HepG2 (cell line): ENCODE measurements around the gene ZNF134. TPM values are rescaled to one million over a fixed set of nuclear protein-coding genes. Genes with fewer than 3 reads are reported as not detected.

Source experiments
- DZIP1 ChIP-seq: sonication (generic); formaldehyde crosslinking; IDR thresholded peaks from 2 replicates; pipeline ENCODE4 v1.5.0; 2020; ENCODE audit warnings: mild to moderate bottlenecking, missing genetic modification reagents
- ETV5 ChIP-seq: IDR thresholded peaks from 2 replicates; pipeline ENCODE4 v1.6.1; 2018; ENCODE audit warnings: missing biosample characterization, missing genetic modification reagents, inconsistent platforms, borderline replicate concordance
- HDAC2 ChIP-seq: sonication (generic); formaldehyde crosslinking; IDR thresholded peaks from 2 replicates; pipeline ENCODE4 v1.4.0; 2020; ENCODE audit warnings: missing genetic modification reagents
- HINFP ChIP-seq: sonication (generic); formaldehyde crosslinking; IDR thresholded peaks from 2 replicates; pipeline ENCODE4 v1.4.0; 2020; ENCODE audit warnings: low read depth, mild to moderate bottlenecking, missing genetic modification reagents
- IRF9 ChIP-seq: sonication (generic); formaldehyde crosslinking; IDR thresholded peaks from 2 replicates; pipeline ENCODE4 v1.8.0; 2022; ENCODE audit warnings: missing genetic modification reagents, mild to moderate bottlenecking, borderline replicate concordance
- MBD4 ChIP-seq: IDR thresholded peaks from 2 replicates; pipeline ENCODE4 v1.6.1; 2012; ENCODE audit warnings: low read length, inconsistent platforms, borderline replicate concordance
- PHF5A ChIP-seq: IDR thresholded peaks from one replicate; pipeline ENCODE4 v1.6.1; 2018; ENCODE audit warnings: low read depth, missing genetic modification reagents; ENCODE audit not compliant: unreplicated experiment
- RARG ChIP-seq: sonication (generic); formaldehyde crosslinking; IDR thresholded peaks from 2 replicates; pipeline ENCODE4 v1.4.0; 2020; ENCODE audit warnings: low read depth, mild to moderate bottlenecking, missing genetic modification reagents
- RBFOX2 ChIP-seq: fragments of 200-400 bp; formaldehyde crosslinking; IDR thresholded peaks from 2 replicates; pipeline ENCODE4 v1.6.1; 2017; ENCODE audit warnings: low read depth, mild to moderate bottlenecking, low read length
- TAF1 ChIP-seq: sonication (generic); formaldehyde crosslinking; IDR thresholded peaks from 2 replicates; pipeline ENCODE4 v1.4.0; 2020; ENCODE audit warnings: missing genetic modification reagents
- TBL1XR1 ChIP-seq: fragments of 150-350 bp; IDR thresholded peaks from 2 replicates; pipeline ENCODE4 v1.6.1; 2014; ENCODE audit warnings: borderline replicate concordance, low read length; ENCODE audit not compliant: partially characterized antibody
- TEF ChIP-seq: sonication (generic); formaldehyde crosslinking; IDR thresholded peaks from 2 replicates; pipeline ENCODE4 v1.5.0; 2020; ENCODE audit warnings: missing genetic modification reagents
- THAP11 ChIP-seq: IDR thresholded peaks from 2 replicates; pipeline ENCODE4 v1.6.1; 2016; ENCODE audit warnings: missing biosample characterization, missing genetic modification reagents
- ZBTB25 ChIP-seq: IDR thresholded peaks from 2 replicates; pipeline ENCODE4 v1.6.1; 2018; ENCODE audit warnings: missing genetic modification reagents
- ZBTB37 ChIP-seq: sonication (generic); formaldehyde crosslinking; IDR thresholded peaks from 2 replicates; pipeline ENCODE4 v1.4.0; 2020; ENCODE audit warnings: mild to moderate bottlenecking, missing genetic modification reagents
- ZFP41 ChIP-seq: sonication (generic); formaldehyde crosslinking; IDR thresholded peaks from 2 replicates; pipeline ENCODE4 v1.4.0; 2020; ENCODE audit warnings: mild to moderate bottlenecking, missing genetic modification reagents, borderline replicate concordance
- ZIK1 ChIP-seq: sonication (generic); formaldehyde crosslinking; IDR thresholded peaks from 2 replicates; pipeline ENCODE4 v1.5.0; 2020; ENCODE audit warnings: mild to moderate bottlenecking, low read depth, missing genetic modification reagents, borderline replicate concordance
- ZNF576 ChIP-seq: sonication (generic); formaldehyde crosslinking; IDR thresholded peaks from 2 replicates; pipeline ENCODE4 v1.4.0; 2020; ENCODE audit warnings: mild to moderate bottlenecking, missing genetic modification reagents
- polyA plus RNA-seq, 8 experiments: library from polyadenylated mRNA; depleted of rRNA in 3 of 8; stranded (reverse) in 7 of 8; unstranded in 1 of 8; fragments of >200 nt; fragmentation: Illumina TruSeq in 4 of 8; extraction: Trizol in 4 of 8; gene quantifications; 2 replicates each; pipeline versions ENCODE4 v1.2.1 to v1.2.3, GENCODE V29; 2011 to 2016; ENCODE audit warnings: low read depth in 4 of 8, missing spikeins in 1 of 8, mixed read lengths in 1 of 8; ENCODE audit not compliant: insufficient read depth in 1 of 8
- total RNA-seq, 5 experiments: library from RNA; depleted of rRNA; stranded (reverse); fragments of >200 nt; fragmentation: Illumina TruSeq; extraction: Trizol; gene quantifications; 2 replicates each; pipeline ENCODE4 v1.2.3, GENCODE V29; 2016; ENCODE audit warnings: low read depth in 1 of 5

Gene ZNF134
- total and polyA plus RNA-seq, 2 of the 13 experiments (the other 11 are each of a cell fraction or from before 2014, with no cell fraction given): 6.8 to 17.1 TPM

GRCh38 chr19:57578487-57579205, 35.4 kb upstream of the ZNF134 start, which contains the start of gene ZNF416 (continued):
- TF ChIP-seq MBD4 (no peak), RBFOX2 (peak; percentile 81), ZBTB25 (CRISPR knock-in tag) (peak; percentile 51; the same call in 1 of the 2 replicates), ZBTB37 (CRISPR knock-in tag) (no peak), ZIK1 (CRISPR knock-in tag) (no peak), TBL1XR1 (peak; percentile 32), HDAC2 (CRISPR knock-in tag) (peak; percentile 22; the same call in 1 of the 2 replicates), TAF1 (CRISPR knock-in tag) (peak; percentile 49; the same call in 1 of the 2 replicates), PHF5A (no peak), IRF9 (CRISPR knock-in tag) (no peak), ZFP41 (peak; percentile 62; the same call in 1 of the 2 replicates), HINFP (no peak), ZNF576 (CRISPR knock-in tag) (no peak), RARG (CRISPR knock-in tag) (no peak), TEF (CRISPR knock-in tag) (no peak), ETV5 (CRISPR knock-in tag) (peak; percentile 77; the same call in 1 of the 2 replicates), THAP11 (CRISPR knock-in tag) (peak; percentile 100), DZIP1 (CRISPR knock-in tag) (0 out of 2 replicates have a peak, but pooled peaks have one; percentile 28)
